Dendritic cell treated with granulocyte-macrophage colony-stimulating factor and Interleukin-4, amounts not matched to agents 40 ng/mL and 50 ng/mL, for 4 days (primary cell): ENCODE results near the gene GLIS1.

ENCODE experiments used
- H3K27ac Mint-ChIP-seq: one replicate; pipeline ENCODE4 v1.8.0; 2022; ENCODE audit warnings: mild to moderate bottlenecking, mixed read lengths
- H3K27me3 Mint-ChIP-seq: one replicate; pipeline ENCODE4 v1.8.0; 2022; ENCODE audit warnings: mild to moderate bottlenecking, mixed read lengths
- H3K36me3 Mint-ChIP-seq: one replicate; pipeline ENCODE4 v1.8.0; 2022; ENCODE audit warnings: low read depth, mixed read lengths
- H3K4me1 Mint-ChIP-seq: one replicate; pipeline ENCODE4 v1.8.0; 2022; ENCODE audit warnings: low read depth, mixed read lengths
- H3K4me3 Mint-ChIP-seq: one replicate; pipeline ENCODE4 v1.8.0; 2022; ENCODE audit warnings: mild to moderate bottlenecking, moderate library complexity, mixed read lengths
- H3K9me3 Mint-ChIP-seq: one replicate; pipeline ENCODE4 v1.8.0; 2022; ENCODE audit warnings: mixed read lengths
- intact Hi-C: fragments of 100-400 bp; cut with micrococcal nuclease; formaldehyde crosslinking; loops from one replicate; pipeline ENCODE4 v1.15.0; 2022

The GLIS1 gene

DNA sequence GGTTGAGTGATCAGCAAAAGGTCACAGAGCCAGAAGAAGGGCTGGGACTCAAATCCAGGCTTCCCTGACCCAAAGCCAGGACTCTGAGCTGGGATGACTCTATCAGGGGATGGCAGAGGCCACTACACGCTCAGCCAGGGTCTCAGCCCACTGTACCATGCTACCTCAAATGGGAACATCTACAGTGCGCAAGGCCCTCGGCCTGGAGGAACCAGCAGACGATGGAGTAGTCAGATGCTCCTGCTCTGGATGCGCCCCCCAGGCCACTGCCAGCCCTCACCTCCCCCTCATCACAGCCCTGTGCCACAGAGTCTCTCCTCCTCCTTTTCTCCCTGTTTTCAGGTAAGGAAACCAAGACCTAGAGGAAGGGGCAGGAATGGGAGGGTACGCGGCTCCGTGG is 39.0 kb downstream of the GLIS1 start:
- Mint-ChIP-seq H3K36me3 (no peaks in the 10 kb centered on the region), H3K4me1 (peaks cover 6% of the 10 kb centered on the region), H3K27ac (no peak overlapping the region), H3K27me3 (peaks cover 8% of the 10 kb centered on the region), H3K9me3 (no peaks in the 10 kb centered on the region), H3K4me3 (no peak overlapping the region)
- intact Hi-C loops = no loop called here

DNA sequence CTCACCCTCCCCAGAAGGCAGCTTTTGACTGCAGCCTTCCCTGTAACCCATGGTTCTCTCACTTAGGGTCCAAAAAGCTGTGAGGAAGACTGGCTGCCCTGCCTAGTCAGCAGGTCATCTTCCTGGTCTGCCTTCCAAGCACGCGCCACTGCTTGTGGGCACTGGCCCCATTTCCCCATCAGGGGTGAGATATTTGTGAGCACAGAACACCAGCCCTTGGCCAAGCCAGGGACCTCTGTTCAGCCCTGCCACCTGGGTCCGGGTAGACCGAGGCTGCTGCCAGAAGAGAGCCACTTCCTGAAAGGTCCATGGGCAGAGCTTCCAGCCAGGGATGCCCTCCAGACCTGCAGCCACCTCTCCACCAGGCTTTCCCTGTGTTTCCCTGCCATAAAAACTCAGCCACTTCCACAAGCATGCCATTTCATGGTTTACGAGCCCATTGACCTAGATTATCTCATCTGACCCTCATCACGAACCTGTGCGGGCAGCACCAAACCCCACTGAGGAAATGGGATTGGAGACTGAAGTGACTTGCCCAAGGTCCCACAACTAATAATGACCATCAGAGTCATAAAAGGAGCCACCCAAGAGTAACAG is 40.5 kb downstream of the GLIS1 start:
- intact Hi-C loops = no loop called here
- Mint-ChIP-seq H3K27ac (no peak overlapping the region), H3K27me3 (peaks cover 8% of the 10 kb centered on the region), H3K4me1 (peaks cover 6% of the 10 kb centered on the region), H3K36me3 (no peaks in the 10 kb centered on the region), H3K4me3 (no peak overlapping the region), H3K9me3 (no peaks in the 10 kb centered on the region)

DNA sequence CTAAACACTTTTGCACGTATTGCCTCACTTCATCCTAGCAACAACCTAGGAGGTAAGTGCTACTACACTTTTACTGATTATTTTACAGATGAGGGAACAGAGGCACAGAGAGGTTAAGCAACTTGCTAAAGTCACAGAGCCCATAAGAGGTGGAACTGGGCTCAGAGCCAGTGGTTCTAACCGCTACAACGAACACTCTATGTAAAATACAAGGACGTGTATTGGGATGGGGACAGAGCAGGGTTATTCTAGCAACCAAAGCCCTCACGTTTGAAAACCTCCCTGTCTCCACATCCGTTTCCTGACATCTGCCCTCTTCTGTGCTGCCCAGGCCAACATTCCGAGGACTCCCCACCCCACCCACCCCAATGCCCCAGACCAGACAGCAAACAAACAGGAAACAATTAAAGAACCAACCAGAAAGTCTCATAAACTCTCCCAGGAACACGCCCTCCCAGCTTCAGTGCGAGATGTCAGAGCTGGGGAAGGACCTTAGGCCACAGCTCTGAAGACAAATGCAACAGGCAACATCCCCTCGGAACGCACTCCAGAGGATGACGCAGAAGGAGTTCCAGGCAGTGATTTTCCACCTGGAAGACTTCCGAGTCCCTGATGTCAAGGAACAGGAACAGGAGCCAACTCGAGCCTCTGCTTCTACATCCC is 41.1 kb downstream of the GLIS1 start:
- Mint-ChIP-seq H3K27ac (no peak overlapping the region), H3K36me3 (no peaks in the 10 kb centered on the region), H3K27me3 (peaks cover 8% of the 10 kb centered on the region), H3K9me3 (no peaks in the 10 kb centered on the region), H3K4me1 (peaks cover 6% of the 10 kb centered on the region), H3K4me3 (no peak overlapping the region)
- intact Hi-C loops = no loop called here

DNA sequence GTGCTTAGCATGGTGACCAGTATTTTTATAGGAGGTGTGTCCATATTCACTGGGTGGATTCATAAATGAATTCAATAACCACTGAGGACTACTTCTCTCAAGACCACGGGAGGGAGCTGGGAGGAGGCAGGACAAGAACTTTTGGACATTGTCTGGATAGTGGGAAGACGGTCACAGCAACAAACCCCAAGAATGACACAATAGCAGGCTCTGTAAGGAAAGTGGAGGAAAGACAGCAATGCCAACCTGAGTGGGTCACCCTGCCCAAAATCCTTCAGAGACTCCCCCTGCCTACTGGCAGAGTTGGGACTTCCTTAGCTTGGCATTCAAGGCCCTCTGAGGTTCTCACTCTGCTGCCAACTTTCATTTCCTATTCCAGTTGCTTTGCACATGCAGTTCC is 42.0 kb downstream of the GLIS1 start:
- Mint-ChIP-seq H3K4me3 (no peak overlapping the region), H3K36me3 (no peaks in the 10 kb centered on the region), H3K27me3 (peaks cover 8% of the 10 kb centered on the region), H3K27ac (no peak overlapping the region), H3K4me1 (peaks cover 6% of the 10 kb centered on the region), H3K9me3 (no peaks in the 10 kb centered on the region)
- intact Hi-C loops = no loop called here

DNA sequence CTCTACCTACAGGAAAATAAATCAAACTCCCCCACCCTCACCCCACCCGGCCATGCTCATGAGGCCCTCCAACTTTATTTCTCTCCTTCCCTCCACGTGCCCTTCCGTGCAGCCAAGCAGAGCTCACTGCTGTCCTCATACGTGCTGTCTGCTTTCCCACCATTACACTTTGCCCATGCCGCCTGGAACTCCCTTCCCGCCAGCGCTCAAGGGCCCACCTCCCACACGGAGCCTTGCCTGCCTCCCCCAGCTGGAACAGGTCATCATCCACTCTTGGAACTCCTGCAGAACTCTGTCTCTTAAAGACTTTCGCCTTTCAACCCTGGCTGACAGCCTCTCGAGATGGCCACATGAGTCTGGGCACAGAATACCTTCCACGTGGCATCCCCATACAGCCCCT is 42.4 kb downstream of the GLIS1 start:
- Mint-ChIP-seq H3K9me3 (no peaks in the 10 kb centered on the region), H3K4me1 (peaks cover 6% of the 10 kb centered on the region), H3K27ac (no peak overlapping the region), H3K36me3 (no peaks in the 10 kb centered on the region), H3K4me3 (no peak overlapping the region), H3K27me3 (peaks cover 8% of the 10 kb centered on the region)
- intact Hi-C loops = no loop called here

DNA sequence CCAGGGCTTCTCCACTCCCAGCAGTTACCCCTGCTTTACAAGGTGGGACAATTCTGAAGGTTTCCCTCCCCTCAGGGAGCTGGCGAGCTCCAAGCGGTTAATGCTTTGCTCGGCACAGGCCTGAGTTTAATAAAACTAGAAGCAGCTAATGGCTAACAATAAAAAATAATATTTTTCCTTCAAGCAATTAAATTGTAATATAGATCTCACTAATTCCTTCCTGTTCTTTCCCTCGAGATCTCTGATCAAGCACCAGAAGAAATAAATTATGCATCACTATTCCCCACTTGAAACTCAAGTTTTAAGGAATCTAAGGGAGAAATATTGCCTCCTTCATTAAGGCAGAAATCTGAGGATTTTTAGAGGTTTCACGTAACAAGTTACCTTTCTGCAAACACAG is 42.9 kb downstream of the GLIS1 start:
- Mint-ChIP-seq H3K27me3 (peaks cover 8% of the 10 kb centered on the region), H3K27ac (no peak overlapping the region), H3K9me3 (no peaks in the 10 kb centered on the region), H3K4me1 (peaks cover 6% of the 10 kb centered on the region), H3K36me3 (no peaks in the 10 kb centered on the region), H3K4me3 (no peak overlapping the region)
- intact Hi-C loops = no loop called here

DNA sequence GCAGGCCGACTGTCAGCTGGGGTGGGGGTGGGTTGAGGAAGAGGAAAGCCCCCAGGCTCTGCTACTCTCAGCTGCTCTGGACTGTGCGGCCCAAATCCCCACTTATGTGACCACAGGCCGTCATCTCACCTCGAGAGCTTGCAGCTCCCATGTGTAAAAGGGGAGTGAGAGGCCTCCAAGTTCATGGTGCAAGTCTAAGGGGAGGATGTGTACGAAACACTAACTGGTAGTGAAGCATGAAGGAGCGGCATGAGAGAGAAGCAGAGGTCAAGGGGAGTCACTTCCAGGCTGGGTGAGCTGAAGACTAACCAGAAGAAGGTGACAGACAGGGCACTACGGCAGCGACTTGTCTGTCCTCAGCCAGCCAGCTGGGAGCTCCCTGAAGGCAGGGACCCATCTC is 43.8 kb downstream of the GLIS1 start:
- intact Hi-C loops = no loop called here
- Mint-ChIP-seq H3K4me3 (no peak overlapping the region), H3K4me1 (peaks cover 6% of the 10 kb centered on the region), H3K27ac (no peak overlapping the region), H3K36me3 (no peaks in the 10 kb centered on the region), H3K27me3 (peaks cover 8% of the 10 kb centered on the region), H3K9me3 (no peaks in the 10 kb centered on the region)

DNA sequence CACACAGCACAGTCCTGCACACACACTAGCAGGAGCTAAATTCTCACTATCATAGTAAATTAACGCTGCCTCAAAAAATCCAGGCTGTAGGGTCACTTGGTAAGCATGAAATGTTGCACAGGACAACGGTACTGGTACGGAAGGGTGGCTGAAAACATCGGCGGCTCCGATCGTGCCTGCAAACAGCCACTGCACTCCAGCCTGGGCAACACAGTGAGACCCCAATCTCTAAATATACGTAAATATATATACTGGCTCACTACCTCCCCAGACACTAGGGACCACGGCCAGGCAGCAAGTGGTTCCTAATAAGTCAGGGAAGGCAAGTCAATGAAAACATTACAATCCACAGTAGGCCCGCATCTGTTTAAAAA is 44.3 kb downstream of the GLIS1 start:
- Mint-ChIP-seq H3K4me3 (no peak overlapping the region), H3K27me3 (peaks cover 8% of the 10 kb centered on the region), H3K36me3 (no peaks in the 10 kb centered on the region), H3K27ac (no peak overlapping the region), H3K4me1 (peaks cover 6% of the 10 kb centered on the region), H3K9me3 (no peaks in the 10 kb centered on the region)
- intact Hi-C loops = no loop called here

DNA sequence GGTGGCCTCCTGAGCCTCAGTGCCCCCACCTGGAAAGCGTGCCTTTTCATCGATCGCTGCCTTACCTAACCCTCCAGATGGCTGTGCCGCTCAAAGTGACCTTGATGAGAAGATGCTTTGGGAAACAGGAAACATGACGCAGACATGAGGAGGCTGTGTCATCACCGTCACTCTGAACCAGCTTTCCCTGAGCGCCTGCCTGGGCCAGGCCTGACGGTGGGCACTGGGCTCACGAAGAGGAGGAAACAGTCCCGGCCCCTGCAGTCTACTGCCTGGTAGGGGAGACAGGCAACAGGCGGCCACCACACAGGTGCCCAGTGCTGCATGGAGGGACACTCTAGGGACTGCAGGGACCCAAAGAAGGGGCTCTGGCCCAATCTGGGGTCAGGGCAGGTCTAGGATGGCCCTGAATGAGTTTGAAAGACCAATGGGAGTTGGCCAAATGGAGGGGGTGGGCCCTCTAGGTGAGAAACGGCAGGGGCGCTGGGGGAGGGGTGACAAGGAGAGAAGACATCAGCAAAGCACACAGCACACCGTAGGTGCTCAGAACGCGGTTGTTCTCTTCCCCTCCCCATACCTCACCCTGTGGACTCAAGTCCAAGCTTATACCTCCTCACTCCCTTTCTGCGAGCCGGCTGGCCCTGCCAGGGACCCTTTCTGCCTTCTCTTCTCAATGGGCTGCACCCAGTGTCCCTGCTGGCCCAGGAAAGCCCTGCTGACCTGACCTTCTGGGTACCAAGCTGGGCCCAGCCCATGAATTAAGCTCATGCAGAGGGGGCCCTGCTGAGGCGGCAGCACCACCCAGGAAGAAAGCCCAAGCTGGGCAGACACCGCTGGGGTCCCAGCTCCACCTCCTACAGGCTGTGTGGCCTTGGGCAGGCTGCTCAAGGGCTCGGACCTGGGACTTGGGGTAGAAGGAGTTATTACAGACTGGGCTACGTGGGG is 44.9 kb downstream of the GLIS1 start:
- Mint-ChIP-seq H3K27ac (no peak overlapping the region), H3K36me3 (no peaks in the 10 kb centered on the region), H3K9me3 (no peaks in the 10 kb centered on the region), H3K27me3 (peaks cover 8% of the 10 kb centered on the region), H3K4me1 (peaks cover 6% of the 10 kb centered on the region), H3K4me3 (no peak overlapping the region)
- intact Hi-C loops = no loop called here

DNA sequence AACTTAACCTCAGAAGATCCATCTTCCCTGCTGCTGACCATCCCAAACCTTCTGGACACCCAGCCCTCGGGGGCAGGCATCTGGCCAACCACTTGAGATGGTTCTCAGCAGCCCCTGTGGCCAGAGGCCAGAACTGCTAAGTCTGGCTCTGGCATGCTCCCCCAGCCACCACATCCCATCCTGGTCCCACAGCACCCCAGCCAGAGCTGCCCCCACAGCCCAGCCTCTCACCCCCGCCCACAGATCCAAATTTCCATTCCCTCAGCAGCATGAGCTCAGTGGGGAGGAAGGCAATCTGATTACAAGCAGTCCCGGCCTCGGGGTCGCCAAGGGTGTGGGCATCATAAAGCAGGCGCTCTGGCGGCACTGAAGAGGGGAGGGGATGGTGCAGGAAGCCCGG is 45.6 kb downstream of the GLIS1 start:
- H3K27ac Mint-ChIP-seq = no peak overlapping the region
- no peaks in the 10 kb centered on the region for H3K9me3 Mint-ChIP-seq
- intact Hi-C loops = no loop called here
- H3K27me3 Mint-ChIP-seq = peaks cover 4% of the 10 kb centered on the region
- peaks cover 6% of the 10 kb centered on the region for H3K4me1 Mint-ChIP-seq
- no peak overlapping the region for H3K4me3 Mint-ChIP-seq
- H3K36me3 Mint-ChIP-seq = no peaks in the 10 kb centered on the region

DNA sequence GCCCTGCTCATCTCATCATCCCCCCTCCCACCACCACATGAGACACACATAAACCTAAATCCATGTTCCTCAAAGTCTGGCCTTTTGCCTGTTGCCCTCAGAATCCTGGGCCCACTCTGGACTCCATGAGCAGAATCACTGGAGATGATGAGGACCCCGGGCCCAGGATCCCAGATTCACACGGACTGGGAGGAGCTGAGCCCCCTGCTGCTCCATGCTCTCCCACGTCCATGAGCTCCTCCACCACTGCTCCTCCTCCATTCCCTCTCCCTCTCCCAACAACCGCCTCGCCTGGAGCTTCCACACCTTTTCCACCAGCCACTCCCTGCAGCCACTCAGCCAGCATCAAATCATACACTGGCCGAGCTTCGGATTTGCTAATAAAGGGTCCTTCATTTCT is 47.6 kb downstream of the GLIS1 start:
- Mint-ChIP-seq H3K4me3 (no peak overlapping the region), H3K36me3 (no peaks in the 10 kb centered on the region), H3K27me3 (peaks cover 3% of the 10 kb centered on the region), H3K9me3 (no peaks in the 10 kb centered on the region), H3K4me1 (no peaks in the 10 kb centered on the region), H3K27ac (no peak overlapping the region)
- intact Hi-C loops = no loop called here

DNA sequence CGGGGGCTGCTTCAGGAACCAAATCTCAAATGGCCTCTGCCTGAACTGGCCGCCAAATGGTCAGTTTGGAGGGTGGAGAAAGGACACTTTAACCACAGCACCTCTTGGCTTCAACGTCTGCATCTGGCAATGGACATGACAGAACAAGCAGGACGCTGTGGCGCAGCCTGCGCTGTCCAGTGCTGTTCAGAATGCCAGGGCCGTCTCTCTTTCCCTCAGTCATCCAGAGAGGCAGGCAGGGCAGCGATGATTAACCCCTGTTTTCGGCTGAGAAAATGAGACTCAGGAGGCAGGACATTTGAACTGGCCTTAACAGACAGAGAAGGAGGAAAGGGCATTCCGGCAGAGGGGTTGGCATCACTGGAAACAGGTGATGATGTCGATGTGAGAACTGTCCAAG is 48.6 kb downstream of the GLIS1 start:
- intact Hi-C loops = no loop called here
- Mint-ChIP-seq H3K36me3 (no peaks in the 10 kb centered on the region), H3K4me1 (no peaks in the 10 kb centered on the region), H3K27ac (no peak overlapping the region), H3K4me3 (no peak overlapping the region), H3K9me3 (no peaks in the 10 kb centered on the region), H3K27me3 (peaks cover 12% of the 10 kb centered on the region)

DNA sequence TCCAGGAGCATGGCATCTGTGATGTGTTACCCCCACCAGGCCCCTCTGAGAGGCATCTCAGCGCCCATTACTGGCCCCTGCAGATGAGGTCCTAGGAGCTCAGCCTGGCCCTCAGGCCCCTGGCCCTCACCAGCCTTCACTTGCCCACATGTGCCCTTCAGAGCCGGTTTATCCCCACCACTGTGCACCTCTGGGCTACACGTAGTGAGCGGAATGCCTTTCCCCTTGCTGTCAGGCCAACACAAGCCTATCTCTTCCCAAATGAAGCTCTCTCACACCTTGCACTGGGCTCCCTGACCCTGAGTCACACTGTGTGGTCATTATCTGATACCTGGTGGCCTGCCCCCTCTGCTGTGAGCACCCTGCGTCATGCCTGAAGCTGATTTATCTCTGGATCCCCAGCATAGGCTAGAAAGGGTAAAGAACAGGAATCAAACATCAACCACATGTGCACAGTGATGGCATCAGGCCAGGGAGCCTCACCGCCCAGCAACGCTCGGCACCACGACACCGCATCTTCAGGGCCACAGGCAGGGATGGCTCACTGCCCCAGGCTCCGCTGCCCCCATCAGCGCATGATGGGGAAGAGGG is 49.1 kb downstream of the GLIS1 start:
- Mint-ChIP-seq H3K4me1 (no peaks in the 10 kb centered on the region), H3K36me3 (no peaks in the 10 kb centered on the region), H3K27me3 (peaks cover 17% of the 10 kb centered on the region), H3K27ac (no peak overlapping the region), H3K4me3 (no peak overlapping the region), H3K9me3 (no peaks in the 10 kb centered on the region)
- intact Hi-C loops = no loop called here

DNA sequence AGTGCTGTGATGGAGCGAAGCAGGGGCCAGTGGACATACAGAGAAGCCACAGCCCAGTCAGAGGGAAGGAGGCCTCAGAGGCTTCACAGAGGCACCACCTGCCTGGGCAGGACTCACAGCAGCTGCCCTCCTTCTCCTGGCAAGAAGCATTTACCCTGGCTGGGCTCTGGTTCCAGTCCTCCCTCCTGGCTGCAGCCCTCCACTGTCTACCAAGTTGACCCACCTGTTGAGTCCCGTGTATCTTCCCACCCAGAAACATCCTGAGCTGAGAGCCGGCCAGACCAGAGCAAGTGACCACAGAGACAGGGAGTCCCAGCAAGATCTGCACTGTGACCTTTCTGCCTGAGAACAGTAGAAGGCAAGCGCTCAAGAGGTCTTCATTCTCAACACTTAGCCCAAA is 49.7 kb downstream of the GLIS1 start:
- no peaks in the 10 kb centered on the region for H3K9me3 Mint-ChIP-seq
- no peak overlapping the region for H3K27ac Mint-ChIP-seq
- H3K36me3 Mint-ChIP-seq = no peaks in the 10 kb centered on the region
- no peaks in the 10 kb centered on the region for H3K4me1 Mint-ChIP-seq
- intact Hi-C loops = no loop called here
- H3K4me3 Mint-ChIP-seq = no peak overlapping the region
- H3K27me3 Mint-ChIP-seq = peaks cover 19% of the 10 kb centered on the region
